A549 (cell line): ENCODE data around the gene RBMS3.

Experiments used
- BHLHE40 ChIP-seq: IDR thresholded peaks from 2 replicates; pipeline ENCODE4 v1.6.1; 2012; ENCODE audit warnings: low read depth, low read length, inconsistent platforms
- FOSL2 ChIP-seq, 2 experiments: fragments of 450-650 bp in 1 of 2; fragments of >200 bp in 1 of 2; sonication (Bioruptor Twin) in 1 of 2; formaldehyde crosslinking; IDR thresholded peaks; 2 replicates each; pipeline versions ENCODE4 v1.5.0 to v1.6.1; 2016 to 2020; ENCODE audit warnings: mild to moderate bottlenecking in 1 of 2, moderate library complexity in 1 of 2
- MYC ChIP-seq: IDR thresholded peaks from 2 replicates; pipeline ENCODE4 v1.6.1; 2012; ENCODE audit warnings: mild to moderate bottlenecking, inconsistent platforms, low read length, improper control_type of control experiment, borderline replicate concordance
- RNF2 ChIP-seq: fragments of 200-600 bp; sonication (generic); IDR thresholded peaks from 2 replicates; pipeline ENCODE4 v1.6.1; 2016; ENCODE audit warnings: low read depth, mild to moderate bottlenecking, antibody characterized with exemption, moderate library complexity, borderline replicate concordance
- TF ChIP-seq, protein P1 (sequence below): fragments of >200 bp; sonication (Bioruptor Twin); formaldehyde crosslinking; IDR thresholded peaks from 3 replicates; pipeline ENCODE4 v1.5.1; 2016

DNA sequence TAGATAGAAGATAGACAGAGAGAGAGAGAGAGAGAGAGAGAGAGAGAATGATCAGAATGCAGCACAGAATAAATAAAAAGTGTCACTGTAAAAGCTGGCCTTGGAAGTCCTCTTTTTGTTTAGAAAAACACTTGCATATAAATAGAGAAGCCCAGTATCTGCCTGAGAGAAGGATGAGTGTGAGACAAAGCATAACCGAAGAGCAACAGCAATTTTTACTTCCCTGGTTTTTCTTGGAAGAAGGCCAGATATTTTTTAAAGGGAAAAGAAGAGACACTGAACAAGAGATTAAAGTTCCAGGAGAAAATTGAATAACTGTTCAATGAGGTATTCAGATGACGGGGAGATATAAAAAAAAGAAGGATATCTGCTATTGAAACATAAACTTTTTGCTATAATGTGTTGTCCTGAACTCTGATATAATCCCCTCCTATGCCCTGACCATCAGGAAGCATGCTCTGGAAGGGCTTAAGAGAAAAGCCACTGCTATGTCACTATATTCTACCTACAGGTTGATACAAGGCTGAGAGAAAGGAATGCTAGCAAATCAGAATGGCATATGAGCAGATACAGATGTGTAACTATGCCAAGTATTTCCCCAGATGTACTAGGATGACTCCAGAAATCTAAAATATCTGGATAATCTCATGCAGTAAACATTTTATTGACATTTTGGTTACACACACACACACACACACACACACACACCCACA, 358.9 kb downstream of the RBMS3 start:
- TF ChIP-seq, protein P1, sequence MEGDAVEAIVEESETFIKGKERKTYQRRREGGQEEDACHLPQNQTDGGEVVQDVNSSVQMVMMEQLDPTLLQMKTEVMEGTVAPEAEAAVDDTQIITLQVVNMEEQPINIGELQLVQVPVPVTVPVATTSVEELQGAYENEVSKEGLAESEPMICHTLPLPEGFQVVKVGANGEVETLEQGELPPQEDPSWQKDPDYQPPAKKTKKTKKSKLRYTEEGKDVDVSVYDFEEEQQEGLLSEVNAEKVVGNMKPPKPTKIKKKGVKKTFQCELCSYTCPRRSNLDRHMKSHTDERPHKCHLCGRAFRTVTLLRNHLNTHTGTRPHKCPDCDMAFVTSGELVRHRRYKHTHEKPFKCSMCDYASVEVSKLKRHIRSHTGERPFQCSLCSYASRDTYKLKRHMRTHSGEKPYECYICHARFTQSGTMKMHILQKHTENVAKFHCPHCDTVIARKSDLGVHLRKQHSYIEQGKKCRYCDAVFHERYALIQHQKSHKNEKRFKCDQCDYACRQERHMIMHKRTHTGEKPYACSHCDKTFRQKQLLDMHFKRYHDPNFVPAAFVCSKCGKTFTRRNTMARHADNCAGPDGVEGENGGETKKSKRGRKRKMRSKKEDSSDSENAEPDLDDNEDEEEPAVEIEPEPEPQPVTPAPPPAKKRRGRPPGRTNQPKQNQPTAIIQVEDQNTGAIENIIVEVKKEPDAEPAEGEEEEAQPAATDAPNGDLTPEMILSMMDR, result no peak
- TF ChIP-seq RNF2, result no peak
- TF ChIP-seq FOSL2 (IDR thresholded peaks at IDR 0.05), result no peak
- no peak for TF ChIP-seq FOSL2 (CRISPR knock-in tag; IDR thresholded peaks at IDR 0.05)
- TF ChIP-seq BHLHE40, result no peak
- no peak for TF ChIP-seq MYC
